Measurements from ENCODE around the gene MOSPD3.
A peak's percentile ranks its signal among the peaks of the same experiment; 100 is the strongest.
"Not testable (repeated sequence)": the region's sequence is repeated elsewhere in the genome, so short reads cannot be mapped to it uniquely, and the experiment has no call there.

The MOSPD3 gene

GRCh38 chr7:100641463-100641859 lies 29.1 kb downstream of the MOSPD3 start, which contains the start of gene TFR2:
TFR2 (minus strand) TSS chr7:100641552; CDS start chr7:100641509, 43 bp downstream.
- no peak for DNase-seq (ENCODE audit: low read depth)
- H3K4me3 ChIP-seq (ENCODE audit: low read depth, low read length) = no peak within 1 kb of the TSS
- TF ChIP-seq CTCF (conservative IDR thresholded peaks at IDR 0.05; ENCODE audit: low read depth, low read length) = no peak

- no peak for TF ChIP-seq CTCF (conservative IDR thresholded peaks at IDR 0.05; ENCODE audit: low read depth, low read length)
- no peak overlapping the region for H3K4me3 ChIP-seq (ENCODE audit: low read depth, low read length)
- DNase-seq (ENCODE audit: low read depth) = no peak
Observed at GRCh38 chr7:100641860-100642533, 29.7 kb downstream of the MOSPD3 start.

- TF ChIP-seq CTCF (conservative IDR thresholded peaks at IDR 0.05; ENCODE audit: low read depth, low read length) = no peak
- DNase-seq (ENCODE audit: low read depth) = no peak
- H3K4me3 ChIP-seq (ENCODE audit: low read depth, low read length) = no peak overlapping the region
Observed at GRCh38 chr7:100642534-100642907, 30.2 kb downstream of the MOSPD3 start.

- no peak for TF ChIP-seq CTCF (conservative IDR thresholded peaks at IDR 0.05; ENCODE audit: low read depth, low read length)
- H3K4me3 ChIP-seq (ENCODE audit: low read depth, low read length) = no peak overlapping the region
- peak; percentile 31 for DNase-seq (ENCODE audit: low read depth)
Observed at GRCh38 chr7:100649826-100650565, 37.7 kb downstream of the MOSPD3 start.

GRCh38 chr7:100654908-100655831 lies 42.8 kb downstream of the MOSPD3 start:
- TF ChIP-seq CTCF (conservative IDR thresholded peaks at IDR 0.05; ENCODE audit: low read depth, low read length) = no peak
- DNase-seq (ENCODE audit: low read depth) = no peak
- no peak overlapping the region for H3K4me3 ChIP-seq (ENCODE audit: low read depth, low read length)

DNA sequence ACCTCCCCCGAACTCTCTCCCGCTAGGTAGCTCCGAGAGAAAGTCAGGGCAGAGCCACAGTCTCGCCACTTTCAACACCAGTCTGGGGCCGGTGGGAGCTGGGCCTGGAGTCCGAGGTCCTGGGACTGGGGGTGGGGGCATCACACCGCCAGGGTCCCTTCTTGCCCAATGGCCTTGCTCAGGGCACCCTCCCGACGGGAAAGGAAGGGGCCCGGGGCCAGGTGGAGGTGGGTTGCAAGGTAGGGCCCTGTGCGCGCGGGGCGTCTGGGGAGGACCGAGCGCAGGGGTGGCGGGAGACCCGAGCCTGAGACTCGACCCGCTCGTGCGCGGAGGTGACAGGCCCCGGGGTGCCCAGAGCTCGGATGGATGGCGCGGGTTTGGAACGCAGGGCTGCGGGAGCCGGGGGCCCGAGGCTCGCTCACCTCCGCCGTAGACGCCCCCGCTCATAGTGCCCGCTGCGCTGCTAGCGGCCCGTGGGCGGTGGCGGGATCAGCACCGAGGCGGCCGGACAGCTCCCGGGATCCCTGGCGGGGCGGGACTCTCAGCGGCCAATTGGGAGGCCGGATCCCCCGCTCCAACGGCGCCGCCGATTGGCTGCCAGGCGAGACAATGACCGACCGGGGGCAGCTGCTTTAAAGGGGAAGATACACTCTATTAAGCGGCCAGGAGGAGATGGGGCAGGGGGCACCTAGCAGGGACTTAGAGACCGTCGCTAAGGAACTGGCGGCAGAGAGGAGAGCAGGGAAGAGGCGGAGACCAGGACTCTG lies 43.8 kb downstream of the MOSPD3 start, which contains the start of gene ACTL6B:
Gene ACTL6B, minus strand, starts transcription at position 541 of the 767 bp plus-strand sequence. Its CDS starts 94 bp downstream, at position 447.
- H3K4me3 ChIP-seq (ENCODE audit: low read depth, low read length) = no peak within 1 kb of the TSS
- DNase-seq (ENCODE audit: low read depth) = peak; percentile 39
- no peak for TF ChIP-seq CTCF (conservative IDR thresholded peaks at IDR 0.05; ENCODE audit: low read depth, low read length)

DNA sequence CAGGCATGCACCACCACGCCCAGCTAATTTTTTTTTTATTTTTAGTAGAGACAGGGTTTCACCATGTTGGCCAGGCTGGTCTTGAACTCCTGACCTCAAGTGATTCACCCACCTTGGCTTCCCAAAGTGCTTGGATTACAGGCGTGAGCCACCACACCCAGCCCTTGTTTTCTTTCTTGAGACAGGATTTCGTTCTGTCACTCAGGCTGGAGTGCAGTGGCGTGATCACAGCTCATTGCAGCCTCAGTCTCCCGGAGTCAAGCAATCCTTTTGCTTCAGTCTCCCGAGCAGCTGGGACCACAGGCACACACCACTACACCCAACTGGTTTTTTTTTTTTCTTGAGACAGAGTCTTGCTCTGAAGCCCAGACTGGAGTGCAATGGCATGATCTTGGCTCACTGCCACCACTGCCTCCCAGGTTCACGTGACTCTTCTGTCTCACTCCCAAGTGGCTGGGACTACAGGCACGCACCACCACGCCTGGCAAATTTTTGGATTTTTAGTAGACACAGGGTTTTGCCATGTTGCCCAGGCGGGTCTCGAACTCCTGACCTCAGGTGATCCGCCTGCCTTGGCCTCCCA lies 49.9 kb downstream of the MOSPD3 start:
- not testable (repeated sequence) for DNase-seq (ENCODE audit: low read depth); H3K4me3 ChIP-seq (ENCODE audit: low read depth, low read length)
